Astrocyte of the cerebellum (primary cell): ENCODE results near the gene UCHL3.

Experiments
- DNase-seq: peaks from one replicate; pipeline ENCODE4 v3.0.0-alpha.2; 2011; ENCODE audit warnings: low read depth
- H3K4me3 ChIP-seq: 2 replicates; pipeline ENCODE4 v1.5.1; 2011; ENCODE audit warnings: mild to moderate bottlenecking, low read depth, low read length, moderate library complexity
- in situ Hi-C: cut with HindIII; loops from 2 replicates; pipeline ENCODE4 v1.10.0; 2017; ENCODE audit warnings: low sequenced_read_pairs
- TF ChIP-seq, protein P1 (sequence below): IDR thresholded peaks from 2 replicates; pipeline ENCODE4 v1.5.1; 2012; ENCODE audit warnings: low read length, low read depth, moderate library complexity, mild to moderate bottlenecking; ENCODE audit errors: missing control alignments

Gene UCHL3

DNA sequence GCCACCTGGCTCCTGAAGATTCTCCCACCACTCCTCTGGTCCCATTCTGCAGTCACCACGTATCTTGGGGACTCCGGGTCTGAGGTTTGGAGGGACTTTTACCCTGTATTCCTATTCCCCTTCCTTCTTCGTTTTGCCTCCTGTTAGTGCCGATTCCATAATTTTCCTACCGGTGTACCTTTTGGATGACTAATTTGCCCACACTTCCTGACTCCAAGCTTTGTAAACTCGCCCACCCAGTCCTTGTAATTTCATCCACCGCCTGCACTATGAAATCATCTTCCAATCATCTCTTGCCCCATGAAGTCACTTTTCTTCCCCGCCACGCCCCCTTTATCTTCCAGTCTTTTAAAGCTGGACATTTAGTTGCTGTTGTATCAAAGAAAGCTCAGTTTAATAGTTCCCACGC lies 572 bp downstream of the UCHL3 start:
- DNase-seq, result peak; percentile 53
- in situ Hi-C loops, result no loop called here
- H3K4me3 ChIP-seq, result peak overlapping the region; percentile 87
- TF ChIP-seq, protein P1, sequence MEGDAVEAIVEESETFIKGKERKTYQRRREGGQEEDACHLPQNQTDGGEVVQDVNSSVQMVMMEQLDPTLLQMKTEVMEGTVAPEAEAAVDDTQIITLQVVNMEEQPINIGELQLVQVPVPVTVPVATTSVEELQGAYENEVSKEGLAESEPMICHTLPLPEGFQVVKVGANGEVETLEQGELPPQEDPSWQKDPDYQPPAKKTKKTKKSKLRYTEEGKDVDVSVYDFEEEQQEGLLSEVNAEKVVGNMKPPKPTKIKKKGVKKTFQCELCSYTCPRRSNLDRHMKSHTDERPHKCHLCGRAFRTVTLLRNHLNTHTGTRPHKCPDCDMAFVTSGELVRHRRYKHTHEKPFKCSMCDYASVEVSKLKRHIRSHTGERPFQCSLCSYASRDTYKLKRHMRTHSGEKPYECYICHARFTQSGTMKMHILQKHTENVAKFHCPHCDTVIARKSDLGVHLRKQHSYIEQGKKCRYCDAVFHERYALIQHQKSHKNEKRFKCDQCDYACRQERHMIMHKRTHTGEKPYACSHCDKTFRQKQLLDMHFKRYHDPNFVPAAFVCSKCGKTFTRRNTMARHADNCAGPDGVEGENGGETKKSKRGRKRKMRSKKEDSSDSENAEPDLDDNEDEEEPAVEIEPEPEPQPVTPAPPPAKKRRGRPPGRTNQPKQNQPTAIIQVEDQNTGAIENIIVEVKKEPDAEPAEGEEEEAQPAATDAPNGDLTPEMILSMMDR, result no peak

- H3K4me3 ChIP-seq, result no peak overlapping the region
- no peak for DNase-seq
- in situ Hi-C loops, result no loop called here
- TF ChIP-seq, protein P1, result no peak
Observed at GRCh38 chr13:75554464-75554863, 4.9 kb downstream of the UCHL3 start.

DNA sequence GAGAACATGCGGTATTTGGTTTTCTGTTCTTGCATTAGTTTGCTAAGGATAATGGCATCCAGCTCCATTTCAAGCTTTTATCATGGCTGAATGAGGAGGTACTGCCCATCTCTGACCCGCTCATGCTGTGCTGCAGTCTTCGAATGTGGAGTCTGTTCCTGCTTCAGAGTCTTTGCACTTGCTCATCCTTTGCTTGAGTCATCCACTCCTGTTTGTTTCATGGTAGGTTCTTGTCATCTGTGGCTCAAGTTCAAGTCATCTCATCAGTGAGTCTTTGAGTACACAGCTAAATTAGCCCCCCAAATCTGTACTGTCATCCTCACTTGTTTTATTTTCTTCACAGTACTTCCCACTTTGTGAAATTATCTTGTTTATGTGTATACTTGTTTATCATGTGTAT lies 5.4 kb downstream of the UCHL3 start:
- TF ChIP-seq, protein P1, result no peak
- DNase-seq, result no peak
- no peak overlapping the region for H3K4me3 ChIP-seq
- in situ Hi-C loops, result no loop called here

GRCh38 chr13:75555836-75556235 lies 6.2 kb downstream of the UCHL3 start:
- no peak overlapping the region for H3K4me3 ChIP-seq
- TF ChIP-seq, protein P1, result no peak
- no peak for DNase-seq
- in situ Hi-C loops, result no loop called here

DNA sequence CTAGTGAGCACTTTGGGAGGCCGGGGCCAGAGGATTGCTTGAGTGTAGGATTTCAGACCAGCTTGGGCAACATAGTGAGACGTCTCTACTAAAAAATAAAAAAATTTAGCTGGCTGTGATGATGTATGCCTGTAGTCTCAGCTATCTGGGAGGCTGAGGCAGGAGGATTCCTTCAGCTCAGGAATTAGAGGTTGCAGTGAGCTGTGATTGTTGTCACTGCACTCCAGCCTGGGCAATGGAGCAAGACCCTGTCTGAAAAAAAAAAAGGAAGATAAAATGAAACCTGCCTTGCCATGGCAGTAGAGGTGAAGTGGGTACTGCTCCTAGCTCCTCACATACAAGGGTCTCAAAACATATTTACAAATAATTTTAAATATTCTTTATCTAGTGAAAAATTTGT lies 7.4 kb downstream of the UCHL3 start:
- in situ Hi-C loops, result no loop called here
- TF ChIP-seq, protein P1, result no peak
- no peak for DNase-seq
- no peak overlapping the region for H3K4me3 ChIP-seq

- no peak for DNase-seq
- TF ChIP-seq, protein P1, result no peak
- in situ Hi-C loops, result no loop called here
- no peak overlapping the region for H3K4me3 ChIP-seq
Observed at GRCh38 chr13:75558145-75558840, 8.7 kb downstream of the UCHL3 start.

GRCh38 chr13:75566658-75567057 lies 17.1 kb downstream of the UCHL3 start:
- TF ChIP-seq, protein P1, result peak; percentile 21
- H3K4me3 ChIP-seq, result no peak overlapping the region
- peak; percentile 39 for DNase-seq
- in situ Hi-C loops, result no loop called here
